Measurements from ENCODE around the gene CNN1. TPM values are rescaled to one million over a fixed set of nuclear protein-coding genes. Genes with fewer than 3 reads are reported as not detected.
"Not testable (repeated sequence)": the region's sequence is repeated elsewhere in the genome, so short reads cannot be mapped to it uniquely, and the experiment has no call there.

The CNN1 gene
- total RNA-seq, 4 donors from 2014 or later, result 2,283 to 3,774 (median 3,072) TPM

GRCh38 chr19:11566164-11566563 lies 27.5 kb downstream of the CNN1 start:
- no peaks in the 10 kb centered on the region for H3K9me3 ChIP-seq
- H3K27ac ChIP-seq, result no peak overlapping the region
- 73 to 79% methylated on average over 2 of the region's 2 CpGs for WGBS, 2 donors (ENCODE audit: low coverage in 1 of 2)
- no peak overlapping the region for H3K4me3 ChIP-seq
- H3K36me3 ChIP-seq, result no peaks in the 10 kb centered on the region
- H3K27me3 ChIP-seq, result no peaks in the 10 kb centered on the region
- ATAC-seq, result no peak
- no peaks in the 10 kb centered on the region for H3K4me1 ChIP-seq
- TF ChIP-seq POLR2A (IDR thresholded peaks at IDR 0.05) (no peak), POLR2AphosphoS5 (IDR thresholded peaks at IDR 0.05) (no peak)

- no peak for ATAC-seq
- WGBS, 2 donors (ENCODE audit: low coverage in 1 of 2), result 58 to 63% methylated on average over 2 of the region's 5 CpGs
- H3K9me3 ChIP-seq, result no peaks in the 10 kb centered on the region
- no peaks in the 10 kb centered on the region for H3K27me3 ChIP-seq
- no peaks in the 10 kb centered on the region for H3K36me3 ChIP-seq
- H3K4me3 ChIP-seq, result no peak overlapping the region
- H3K4me1 ChIP-seq, result no peaks in the 10 kb centered on the region
- H3K27ac ChIP-seq, result no peak overlapping the region
- no peak for TF ChIP-seq EP300 (IDR thresholded peaks at IDR 0.05)
- no peak for TF ChIP-seq POLR2A (IDR thresholded peaks at IDR 0.05)
- no peak for TF ChIP-seq POLR2AphosphoS5 (IDR thresholded peaks at IDR 0.05)
- TF ChIP-seq, protein P1, sequence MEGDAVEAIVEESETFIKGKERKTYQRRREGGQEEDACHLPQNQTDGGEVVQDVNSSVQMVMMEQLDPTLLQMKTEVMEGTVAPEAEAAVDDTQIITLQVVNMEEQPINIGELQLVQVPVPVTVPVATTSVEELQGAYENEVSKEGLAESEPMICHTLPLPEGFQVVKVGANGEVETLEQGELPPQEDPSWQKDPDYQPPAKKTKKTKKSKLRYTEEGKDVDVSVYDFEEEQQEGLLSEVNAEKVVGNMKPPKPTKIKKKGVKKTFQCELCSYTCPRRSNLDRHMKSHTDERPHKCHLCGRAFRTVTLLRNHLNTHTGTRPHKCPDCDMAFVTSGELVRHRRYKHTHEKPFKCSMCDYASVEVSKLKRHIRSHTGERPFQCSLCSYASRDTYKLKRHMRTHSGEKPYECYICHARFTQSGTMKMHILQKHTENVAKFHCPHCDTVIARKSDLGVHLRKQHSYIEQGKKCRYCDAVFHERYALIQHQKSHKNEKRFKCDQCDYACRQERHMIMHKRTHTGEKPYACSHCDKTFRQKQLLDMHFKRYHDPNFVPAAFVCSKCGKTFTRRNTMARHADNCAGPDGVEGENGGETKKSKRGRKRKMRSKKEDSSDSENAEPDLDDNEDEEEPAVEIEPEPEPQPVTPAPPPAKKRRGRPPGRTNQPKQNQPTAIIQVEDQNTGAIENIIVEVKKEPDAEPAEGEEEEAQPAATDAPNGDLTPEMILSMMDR (IDR thresholded peaks at IDR 0.05), result no peak
Measured at GRCh38 chr19:11570039-11570462, 31.4 kb downstream of the CNN1 start.

DNA sequence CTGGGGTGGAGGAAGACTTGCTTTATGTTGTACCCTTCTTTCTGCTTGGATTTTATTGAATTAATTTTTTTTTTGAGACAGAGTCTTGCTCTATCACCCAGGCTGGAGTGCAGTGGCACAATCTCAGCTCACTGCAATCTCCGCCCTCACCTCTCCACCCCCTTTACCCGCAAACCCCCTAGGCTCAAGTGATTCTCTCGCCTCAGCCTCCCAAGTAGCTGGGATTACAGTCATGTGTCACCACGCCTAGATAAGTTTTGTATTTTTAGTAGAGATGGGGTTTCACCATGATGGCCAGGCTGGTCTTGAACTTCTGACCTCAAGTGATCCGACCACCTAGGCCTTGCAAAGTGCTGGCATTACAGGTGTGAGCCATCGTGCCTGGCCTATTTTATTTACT lies 34.7 kb downstream of the CNN1 start:
- 72 to 100% methylated on average over 1 to 6 of the region's 6 CpGs for WGBS, 2 donors (ENCODE audit: low coverage in 1 of 2)
- H3K36me3 ChIP-seq, ATAC-seq, H3K4me1 ChIP-seq, H3K4me3 ChIP-seq, H3K9me3 ChIP-seq, H3K27ac ChIP-seq: not testable (repeated sequence)
- peaks cover 12% of the 10 kb centered on the region for H3K27me3 ChIP-seq

GRCh38 chr19:11573763-11574162 lies 35.1 kb downstream of the CNN1 start:
- Histone ChIP-seq H3K4me1 (peaks cover 0 to 10% (median 4%) of the 10 kb centered on the region in 3 donors), H3K27me3 (peaks cover 16% of the 10 kb centered on the region)
- ATAC-seq, H3K27ac ChIP-seq, H3K36me3 ChIP-seq, H3K4me3 ChIP-seq, H3K9me3 ChIP-seq: not testable (repeated sequence)
- WGBS, 2 donors (ENCODE audit: low coverage in 1 of 2), result 89 to 97% methylated on average over 3 of the region's 4 CpGs

GRCh38 chr19:11574689-11575088 lies 36.0 kb downstream of the CNN1 start:
- WGBS, 2 donors (ENCODE audit: low coverage in 1 of 2), result no CpG with 5 or more reads among the region's 9 CpGs
- TF ChIP-seq EP300 (IDR thresholded peaks at IDR 0.05) (no peak), POLR2A (IDR thresholded peaks at IDR 0.05) (no peak)
- TF ChIP-seq, protein P1 (IDR thresholded peaks at IDR 0.05), result no peak
- no peaks in the 10 kb centered on the region for H3K9me3 ChIP-seq

GRCh38 chr19:11576227-11576626 lies 37.6 kb downstream of the CNN1 start:
- Histone ChIP-seq H3K27me3 (peaks cover 26% of the 10 kb centered on the region), H3K9me3 (no peaks in the 10 kb centered on the region), H3K27ac (no peak overlapping the region), H3K4me1 (peaks cover 0 to 13% (median 4%) of the 10 kb centered on the region in 3 donors), H3K4me3 (no peak overlapping the region), H3K36me3 (no peaks in the 10 kb centered on the region)
- ATAC-seq, result no peak
- WGBS, 2 donors (ENCODE audit: low coverage in 1 of 2), result no CpG with 5 or more reads among the region's 15 CpGs
- TF ChIP-seq EP300 (IDR thresholded peaks at IDR 0.05) (no peak), POLR2A (IDR thresholded peaks at IDR 0.05) (no peak)

More at GRCh38 chr19:11574689-11575088, 36.0 kb downstream of the CNN1 start:
- ATAC-seq, result no peak
- no peak overlapping the region for H3K4me3 ChIP-seq
- no peaks in the 10 kb centered on the region for H3K36me3 ChIP-seq
- peaks cover 0 to 13% (median 4%) of the 10 kb centered on the region in 3 donors for H3K4me1 ChIP-seq
- H3K27ac ChIP-seq, result no peak overlapping the region
- H3K27me3 ChIP-seq, result peaks cover 25% of the 10 kb centered on the region

- WGBS, 2 donors (ENCODE audit: low coverage in 1 of 2), result 74 to 100% methylated on average over 1 to 6 of the region's 18 CpGs
- no peaks in the 10 kb centered on the region for H3K9me3 ChIP-seq
- H3K27ac ChIP-seq, result peak within 1 kb of the TSS in 2 of 4 donors; percentile 24 to 48
- peaks cover 26% of the 10 kb centered on the region for H3K27me3 ChIP-seq
- no peaks in the 10 kb centered on the region for H3K36me3 ChIP-seq
- TF ChIP-seq POLR2AphosphoS5 (IDR thresholded peaks at IDR 0.05), result no peak
- TF ChIP-seq POLR2A (IDR thresholded peaks at IDR 0.05), result no peak
- TF ChIP-seq, protein P1 (IDR thresholded peaks at IDR 0.05), result no peak
- no peak for TF ChIP-seq EP300 (IDR thresholded peaks at IDR 0.05)
- ATAC-seq, result no peak
- H3K4me1 ChIP-seq, result peaks cover 0 to 13% (median 4%) of the 10 kb centered on the region in 3 donors
- H3K4me3 ChIP-seq, result peak within 1 kb of the TSS in 1 of 2 donors; percentile 43
Measured at GRCh38 chr19:11577451-11578257, 39.0 kb downstream of the CNN1 start, which contains the start of gene ACP5. TSS of gene ACP5 (minus strand) at chr19:11577645. CDS start at chr19:11577317, 328 bp downstream.
